Activated CD4-positive, CD25-positive, alpha-beta regulatory T cell treated with anti-CD3 and anti-CD28 coated beads, Interleukin-2, amount 50 U/mL, for 16 hours (primary cell): ENCODE measurements around the gene GPR61.
A peak's percentile ranks its signal among the peaks of the same experiment; 100 is the strongest.

Source experiments
- DNase-seq: peaks from one replicate; pipeline ENCODE4 v3.0.0-alpha.2; 2020; ENCODE audit warnings: low read depth, low spot score

GPR61 gene

GRCh38 chr1:109539676-109540075 is at the start of gene GPR61:
TSS of gene GPR61 (plus strand) at chr1:109539872. CDS start at chr1:109543023, 3,151 bp downstream.
- DNase-seq: no peak

GRCh38 chr1:109490029-109490933 is 49.4 kb upstream of the GPR61 start:
- peak; percentile 42 for DNase-seq

GRCh38 chr1:109490934-109491302 is 48.8 kb upstream of the GPR61 start:
- no peak for DNase-seq

GRCh38 chr1:109491372-109491771 is 48.3 kb upstream of the GPR61 start:
- DNase-seq: no peak

- no peak for DNase-seq
These were observed 46.9 kb upstream of the GPR61 start for GRCh38 chr1:109492779-109493178.

- DNase-seq: no peak
These were observed 46.4 kb upstream of the GPR61 start for GRCh38 chr1:109493227-109493626.

- DNase-seq: peak; percentile 79
These were observed 45.7 kb upstream of the GPR61 start, which contains the start of gene CYB561D1 for GRCh38 chr1:109493805-109494539. TSS of gene CYB561D1 (plus strand) at chr1:109494094. CDS start at chr1:109494140, 46 bp downstream.

- no peak for DNase-seq
These were observed 43.9 kb upstream of the GPR61 start for GRCh38 chr1:109495738-109496137.

GRCh38 chr1:109497449-109498160 is 42.1 kb upstream of the GPR61 start:
- DNase-seq: no peak

- no peak for DNase-seq
These were observed 41.4 kb upstream of the GPR61 start for GRCh38 chr1:109498161-109498801.

GRCh38 chr1:109499081-109499480 is 40.6 kb upstream of the GPR61 start:
- DNase-seq: no peak

- no peak for DNase-seq
These were observed 39.8 kb upstream of the GPR61 start for GRCh38 chr1:109499661-109500536.

GRCh38 chr1:109500941-109501381 is 38.7 kb upstream of the GPR61 start:
- no peak for DNase-seq

GRCh38 chr1:109501644-109502363 is 37.9 kb upstream of the GPR61 start:
- DNase-seq: no peak

- DNase-seq: no peak
These were observed 37.3 kb upstream of the GPR61 start for GRCh38 chr1:109502364-109502851.

- no peak for DNase-seq
These were observed 35.7 kb upstream of the GPR61 start for GRCh38 chr1:109503935-109504334.

GRCh38 chr1:109504974-109505373 is 34.7 kb upstream of the GPR61 start:
- DNase-seq: no peak

GRCh38 chr1:109508001-109508872 is 31.4 kb upstream of the GPR61 start:
- DNase-seq: no peak

GRCh38 chr1:109508873-109509175 is 30.8 kb upstream of the GPR61 start:
- no peak for DNase-seq
